ENCODE data around the gene TMEM108.

The TMEM108 gene

DNA sequence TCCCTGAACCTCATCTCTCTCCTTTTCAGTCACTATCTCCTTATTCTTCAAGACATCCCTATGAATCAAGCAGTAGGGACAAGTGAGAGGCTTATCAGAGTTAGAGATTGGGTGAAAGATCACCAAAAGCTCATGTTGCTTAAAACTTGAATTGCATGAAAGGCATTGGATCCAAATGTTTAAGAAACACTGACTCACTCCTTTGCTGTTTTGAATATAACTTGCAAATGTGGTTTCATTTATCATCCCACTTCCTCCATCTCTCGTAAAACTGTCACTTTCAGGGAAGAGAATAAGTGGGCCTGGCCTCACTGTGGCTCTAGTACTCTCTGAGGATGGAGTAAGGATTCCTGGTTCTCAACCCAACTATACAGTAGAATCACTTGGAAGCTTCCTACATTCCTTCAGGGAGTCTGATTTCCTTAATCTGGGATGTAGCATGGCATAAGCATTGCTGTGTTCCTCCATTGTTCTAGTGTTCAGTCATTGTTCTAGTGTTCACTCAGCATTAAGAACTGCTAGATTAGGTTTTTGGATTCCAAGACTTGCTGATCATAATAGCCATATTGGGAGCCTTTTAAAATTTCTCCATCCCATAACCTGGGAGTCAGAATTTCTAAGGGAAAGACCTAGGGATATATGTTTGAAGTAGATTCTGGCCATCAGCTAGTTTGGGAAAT, 171.8 kb downstream of the TMEM108 start:
- in situ Hi-C loops (cut with HindIII; ENCODE audit: low sequenced_read_pairs): no loop called here

DNA sequence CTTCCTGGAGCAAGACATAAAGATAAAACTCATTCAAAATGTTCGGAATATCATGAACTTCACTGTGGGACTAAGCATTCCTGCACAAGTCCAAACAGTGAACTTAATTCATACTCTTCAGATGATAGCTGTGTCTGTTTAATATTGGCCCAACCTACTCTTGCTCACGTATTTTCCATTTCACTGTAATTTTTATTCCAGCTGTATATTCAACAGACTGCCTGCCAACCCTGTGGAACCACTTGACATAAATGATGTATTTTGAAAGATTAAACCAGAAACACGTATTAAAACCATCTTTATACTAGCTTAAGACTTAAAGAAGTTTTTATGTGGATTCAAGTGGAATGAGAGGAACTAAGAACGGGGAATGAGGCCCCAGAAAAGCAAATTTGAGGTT, 172.5 kb downstream of the TMEM108 start:
- in situ Hi-C loops (cut with HindIII; ENCODE audit: low sequenced_read_pairs): no loop called here

DNA sequence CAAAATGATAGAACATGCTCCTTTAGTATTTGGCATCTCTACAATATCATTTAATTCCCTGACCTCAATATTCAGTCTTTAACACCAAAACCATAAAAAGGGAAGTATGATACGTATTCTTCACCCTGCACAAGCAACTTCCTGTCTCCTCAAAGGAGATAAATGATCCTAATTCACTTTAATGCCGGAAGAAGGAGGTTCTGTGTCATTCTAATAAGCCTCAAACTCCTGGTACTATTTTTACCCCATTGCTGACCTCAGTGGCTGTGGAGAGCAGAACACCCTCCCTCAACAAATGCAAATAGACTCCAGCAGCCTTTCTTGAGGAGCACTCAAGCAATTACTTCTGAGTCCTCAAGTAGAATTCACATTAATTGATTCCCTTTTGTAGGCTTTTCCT, 173.3 kb downstream of the TMEM108 start:
- in situ Hi-C loops (cut with HindIII; ENCODE audit: low sequenced_read_pairs): no loop called here

DNA sequence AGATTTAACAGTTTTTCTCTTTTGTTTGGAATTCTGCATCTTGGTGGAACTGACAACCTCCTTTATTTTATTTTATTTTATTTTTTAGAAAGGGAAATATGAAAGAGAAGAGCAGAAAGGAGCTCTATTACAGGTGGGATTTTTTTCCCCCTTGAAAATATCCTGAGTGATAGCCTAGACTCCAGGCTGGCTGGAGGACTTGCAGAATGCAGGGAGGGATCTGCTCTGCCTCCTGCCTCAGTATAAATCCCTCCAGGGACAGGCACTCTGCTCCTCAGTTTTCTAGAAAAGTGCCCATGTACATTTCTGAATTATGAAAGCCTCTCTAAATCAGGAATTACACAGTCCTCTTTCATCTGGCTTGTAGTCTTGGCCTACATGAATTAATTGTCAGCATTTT, 173.7 kb downstream of the TMEM108 start:
- in situ Hi-C loops (cut with HindIII; ENCODE audit: low sequenced_read_pairs): no loop called here

DNA sequence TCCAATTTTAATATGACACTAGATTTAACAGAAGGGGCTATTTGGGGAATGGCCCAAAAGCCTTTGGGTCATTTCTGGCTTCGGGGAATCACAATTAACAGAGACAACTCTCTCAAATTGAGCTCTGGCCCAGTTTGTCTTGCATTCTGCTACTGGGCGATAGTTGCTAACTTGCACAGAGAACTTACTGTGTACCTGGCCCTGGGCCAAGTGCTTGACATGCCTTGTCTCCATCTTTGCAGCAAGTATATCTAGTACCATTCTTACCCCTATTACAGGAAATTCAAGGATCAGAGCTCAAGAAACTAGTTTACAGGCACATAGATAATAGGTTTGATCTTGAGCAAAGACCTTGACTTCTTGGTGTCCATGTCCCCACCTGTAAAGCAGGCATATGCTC, 175.7 kb downstream of the TMEM108 start:
- in situ Hi-C loops (cut with HindIII; ENCODE audit: low sequenced_read_pairs): no loop called here

DNA sequence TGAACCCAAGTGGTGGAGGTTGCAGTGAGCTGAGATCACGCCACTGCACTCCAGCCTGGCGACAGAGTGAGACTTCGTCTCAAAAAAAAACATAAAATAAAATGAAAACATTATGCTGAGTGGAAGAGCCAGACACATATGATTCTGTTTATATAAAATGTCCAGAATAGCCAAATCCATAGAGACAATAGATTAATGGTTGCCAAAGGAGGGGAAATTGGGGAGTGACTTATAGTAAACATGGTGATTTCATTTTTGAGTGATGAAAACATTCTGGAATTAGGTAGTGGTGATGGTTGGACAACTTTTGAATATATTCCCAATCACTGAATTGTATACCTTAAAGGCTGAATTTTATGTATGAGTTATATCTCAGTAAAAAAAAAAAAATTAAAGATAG, 189.6 kb downstream of the TMEM108 start:
- in situ Hi-C loops (cut with HindIII; ENCODE audit: low sequenced_read_pairs): no loop called here

DNA sequence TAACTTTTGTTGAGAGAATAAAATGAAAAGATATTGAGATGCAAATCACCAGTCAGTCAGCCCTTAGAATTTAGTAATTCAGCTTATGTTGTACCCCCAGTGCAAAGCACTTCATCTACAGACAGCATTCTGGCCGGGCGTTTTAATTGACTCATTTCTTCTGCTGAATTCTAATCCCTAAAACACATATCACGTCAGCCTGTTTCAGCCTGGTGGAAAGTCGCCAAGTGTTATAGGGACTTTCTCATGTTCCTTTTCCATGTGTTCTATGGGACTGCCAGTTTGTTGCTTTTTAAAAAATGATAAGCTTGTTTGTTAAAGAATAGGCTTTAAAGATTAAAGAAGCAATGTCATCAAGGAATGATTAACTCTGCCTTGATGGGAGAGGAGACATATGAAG, 192.0 kb downstream of the TMEM108 start:
- in situ Hi-C loops (cut with HindIII; ENCODE audit: low sequenced_read_pairs): no loop called here

DNA sequence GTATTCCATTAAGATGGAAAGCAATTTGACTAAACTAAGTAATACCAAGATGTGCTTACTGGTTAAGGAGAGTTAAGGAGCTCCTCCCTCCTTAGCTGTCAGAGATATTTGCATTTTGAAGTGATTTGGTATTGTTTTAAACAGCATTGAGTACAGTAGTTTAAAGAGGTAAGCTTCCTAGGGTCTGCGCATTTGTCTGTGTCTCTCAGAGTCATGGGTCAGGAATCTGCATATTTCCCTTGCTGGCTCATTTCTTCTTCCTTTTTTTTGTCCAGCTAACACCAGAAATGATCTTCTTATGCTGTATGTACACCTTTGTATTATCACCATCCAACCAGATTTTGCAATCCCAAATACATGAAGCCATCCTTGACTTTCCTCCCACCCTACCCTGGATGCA, 198.7 kb downstream of the TMEM108 start:
- in situ Hi-C loops (cut with HindIII; ENCODE audit: low sequenced_read_pairs): no loop called here

DNA sequence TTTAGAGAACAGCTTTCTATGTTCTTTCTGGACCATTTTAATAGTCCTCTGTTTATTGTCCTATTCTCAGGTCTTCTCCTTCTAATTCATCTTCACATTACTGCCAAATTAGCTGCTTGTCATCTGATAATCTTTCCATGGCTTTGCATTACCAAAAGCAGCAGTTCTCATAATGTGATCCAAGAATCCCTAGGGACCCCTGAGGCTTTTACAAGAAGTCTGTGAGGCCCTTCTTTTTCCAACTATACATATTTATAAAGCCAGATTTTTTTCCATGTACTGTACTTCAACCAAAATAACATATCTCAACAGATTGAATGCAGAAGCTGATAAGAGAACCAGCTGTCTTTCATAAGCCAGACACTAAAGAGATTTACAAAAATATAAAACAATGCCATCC, 199.2 kb downstream of the TMEM108 start:
- in situ Hi-C loops (cut with HindIII; ENCODE audit: low sequenced_read_pairs): no loop called here

DNA sequence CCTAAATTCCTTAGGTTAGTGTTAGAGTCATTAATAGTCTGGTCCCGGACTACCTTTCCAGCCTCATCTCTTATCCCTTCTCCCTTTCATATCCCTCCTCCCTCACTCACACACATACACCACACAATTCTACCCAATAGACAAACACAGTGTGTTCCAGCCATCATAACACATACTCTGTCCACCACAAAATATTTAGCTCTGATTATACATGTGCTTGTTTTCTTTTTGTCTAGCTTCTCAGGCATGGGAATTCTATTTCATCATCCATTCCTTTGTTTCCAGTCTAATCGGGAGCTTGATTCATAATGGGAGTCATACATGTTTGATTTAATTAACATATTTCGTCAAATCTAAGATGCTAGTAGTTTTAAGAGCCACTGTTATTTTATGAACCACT, 199.8 kb downstream of the TMEM108 start:
- in situ Hi-C loops (cut with HindIII; ENCODE audit: low sequenced_read_pairs): no loop called here

DNA sequence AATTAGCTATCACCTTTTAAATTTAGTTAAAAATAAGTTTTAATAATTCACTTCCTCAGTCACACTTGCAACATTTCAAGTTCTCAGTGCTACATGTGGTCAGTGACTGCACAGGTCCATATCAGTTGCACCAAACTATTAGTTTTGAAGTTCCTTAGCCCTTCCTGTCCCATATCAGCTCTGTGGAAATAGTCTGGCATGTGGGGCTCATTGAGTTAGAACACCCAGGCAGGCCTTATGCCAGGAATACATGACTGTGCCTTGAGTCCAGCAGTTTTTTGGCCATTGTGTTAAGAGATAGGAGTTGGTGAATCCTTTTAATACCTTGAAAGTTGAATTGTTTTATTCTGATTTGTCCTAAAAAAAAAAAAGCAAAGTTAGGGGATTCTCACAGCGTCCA, 207.9 kb downstream of the TMEM108 start:
- in situ Hi-C loops (cut with HindIII; ENCODE audit: low sequenced_read_pairs): no loop called here

DNA sequence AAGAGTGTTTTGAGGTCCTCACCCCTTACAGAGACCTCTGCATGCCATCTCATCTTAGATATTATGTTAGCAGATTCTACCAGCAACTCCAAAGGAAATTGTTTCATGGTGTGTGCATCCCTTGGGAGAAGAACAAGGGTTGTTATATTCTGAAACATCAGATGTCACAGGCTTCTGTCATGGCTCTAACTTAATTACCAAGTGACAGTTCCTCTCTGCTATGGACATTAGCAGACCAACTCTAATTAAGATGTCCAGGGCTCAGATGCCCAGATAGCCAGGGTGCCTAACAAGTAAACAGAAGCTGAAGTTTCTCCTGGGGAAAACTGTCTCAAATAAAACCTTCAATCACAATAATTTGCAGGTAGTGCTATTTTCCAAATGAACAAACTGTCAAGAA, 208.6 kb downstream of the TMEM108 start:
- in situ Hi-C loops (cut with HindIII; ENCODE audit: low sequenced_read_pairs): no loop called here

DNA sequence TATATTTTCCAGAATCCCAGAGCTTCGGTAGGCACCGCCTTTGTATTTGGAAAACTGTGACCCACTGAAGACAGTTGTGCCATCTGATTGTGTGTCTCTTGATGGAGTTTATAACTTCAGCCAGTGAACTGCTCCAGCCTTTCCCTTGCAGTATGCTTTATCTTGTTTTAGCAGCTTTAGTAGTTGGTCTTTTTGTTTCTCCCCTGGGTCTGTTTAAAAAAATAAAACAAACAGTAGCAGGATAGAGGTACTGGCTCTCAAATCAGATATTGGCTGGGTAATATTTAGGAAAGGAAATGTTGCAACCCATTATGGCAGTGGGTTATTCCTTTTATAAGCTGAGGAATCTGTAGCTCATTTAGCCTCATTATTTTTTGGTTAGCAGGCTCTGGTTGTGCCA, 210.2 kb downstream of the TMEM108 start:
- in situ Hi-C loops (cut with HindIII; ENCODE audit: low sequenced_read_pairs): no loop called here

DNA sequence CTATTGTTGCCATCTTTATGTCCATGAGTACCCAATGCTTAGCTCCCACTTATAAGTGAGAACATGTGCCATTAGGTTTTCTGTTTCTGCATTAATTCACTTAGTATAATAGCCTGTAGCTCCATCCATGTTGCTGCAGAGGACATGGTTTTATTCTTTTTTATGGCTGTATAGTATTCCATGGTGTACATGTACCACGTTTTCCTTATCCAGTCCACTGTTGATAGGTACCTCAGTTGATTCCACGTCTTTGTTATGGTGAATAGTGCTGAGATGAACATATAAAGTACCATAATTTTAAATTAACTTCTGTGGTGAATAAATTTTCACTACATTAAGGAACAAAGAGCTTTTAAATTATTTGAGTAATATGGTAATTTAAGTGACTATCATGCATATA, 211.3 kb downstream of the TMEM108 start:
- in situ Hi-C loops (cut with HindIII; ENCODE audit: low sequenced_read_pairs): no loop called here

DNA sequence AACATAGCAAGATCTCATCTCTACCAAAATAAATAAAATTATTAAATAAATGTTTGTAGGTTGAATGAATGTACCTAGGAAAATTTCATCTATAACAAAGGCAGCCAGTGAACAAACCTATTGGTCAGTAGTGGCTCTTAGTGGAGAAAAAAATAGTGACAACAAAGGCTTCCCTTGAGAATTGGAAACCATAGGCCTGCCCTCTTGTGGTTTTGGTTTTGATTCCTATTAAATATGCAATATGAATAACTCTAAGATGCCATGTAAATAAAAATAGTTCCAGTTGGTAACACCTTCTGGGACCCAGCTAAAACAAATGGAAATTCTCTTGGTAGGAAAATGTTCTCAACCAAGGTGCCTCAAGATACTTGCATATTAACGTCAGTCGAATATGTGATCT, 216.0 kb downstream of the TMEM108 start:
- in situ Hi-C loops (cut with HindIII; ENCODE audit: low sequenced_read_pairs): no loop called here

DNA sequence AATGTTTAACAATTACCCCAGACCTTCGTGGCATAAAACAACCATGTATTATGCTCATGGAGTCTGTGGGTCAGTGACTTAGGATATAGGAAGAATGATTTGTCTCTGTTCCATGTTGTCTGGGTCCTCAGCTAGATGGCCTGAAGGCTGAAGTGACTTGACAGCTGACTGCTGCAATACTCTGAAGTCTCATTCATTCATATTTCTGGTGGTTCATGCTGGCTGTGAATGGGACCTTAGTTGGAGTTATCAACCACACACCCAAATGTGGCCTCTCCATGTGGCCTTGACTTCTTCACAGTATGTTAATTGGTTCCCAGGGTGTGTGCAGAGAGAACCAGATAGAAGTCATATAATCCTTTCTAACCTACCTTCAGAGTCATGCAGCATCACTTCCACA, 216.5 kb downstream of the TMEM108 start:
- in situ Hi-C loops (cut with HindIII; ENCODE audit: low sequenced_read_pairs): no loop called here

DNA sequence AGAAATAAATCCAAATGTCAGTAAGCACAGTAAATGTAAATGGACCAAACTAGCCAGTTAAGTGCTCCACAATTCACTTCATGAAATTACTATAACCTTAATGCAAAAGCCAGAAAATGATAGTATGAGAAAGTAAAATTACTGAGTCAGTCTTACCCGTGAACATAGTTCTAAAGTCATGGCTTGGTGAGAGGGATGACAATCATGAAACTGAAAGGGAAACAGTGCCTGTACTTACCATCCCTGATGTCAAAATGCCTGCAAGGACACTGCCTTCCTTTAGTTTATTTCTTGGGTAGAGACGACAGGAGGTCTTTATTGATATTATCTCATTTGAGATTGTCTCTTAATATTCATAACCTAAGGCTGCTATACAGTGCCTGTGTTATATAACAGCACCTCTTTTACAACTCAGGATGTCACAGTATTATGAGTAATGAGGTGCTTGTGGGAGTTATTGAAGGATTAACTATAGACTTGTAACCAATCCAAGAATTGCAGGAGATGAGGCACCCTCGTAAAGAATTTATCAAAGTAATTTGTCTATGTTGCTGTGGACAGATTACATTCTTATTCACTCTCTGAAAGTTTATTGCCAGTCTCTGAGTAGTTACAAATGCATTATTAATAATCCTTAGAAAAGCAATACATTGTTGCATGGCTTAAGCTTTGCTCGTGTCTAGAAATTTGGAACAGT, 218.7 kb downstream of the TMEM108 start:
- in situ Hi-C loops (cut with HindIII; ENCODE audit: low sequenced_read_pairs): no loop called here

DNA sequence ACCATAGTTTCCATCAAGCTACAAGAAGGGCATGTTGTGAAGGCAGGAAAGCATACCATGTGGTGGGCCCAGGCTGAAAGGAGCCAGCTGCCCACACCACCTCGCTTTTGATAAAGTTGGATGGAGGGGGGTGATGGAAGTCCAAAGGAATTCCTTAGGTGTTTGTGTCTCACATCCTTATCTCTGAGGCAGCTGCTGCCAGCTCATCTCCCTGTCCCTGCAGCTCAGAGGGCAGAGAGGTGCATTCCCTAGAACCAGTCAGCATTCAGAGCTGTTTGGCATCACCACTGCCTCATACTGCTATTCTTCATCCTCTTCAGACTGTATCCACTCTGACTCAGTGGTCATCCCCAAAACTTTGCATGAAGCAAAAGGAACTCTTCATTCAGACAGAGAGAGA, 220.2 kb downstream of the TMEM108 start:
- in situ Hi-C loops (cut with HindIII; ENCODE audit: low sequenced_read_pairs): no loop called here

DNA sequence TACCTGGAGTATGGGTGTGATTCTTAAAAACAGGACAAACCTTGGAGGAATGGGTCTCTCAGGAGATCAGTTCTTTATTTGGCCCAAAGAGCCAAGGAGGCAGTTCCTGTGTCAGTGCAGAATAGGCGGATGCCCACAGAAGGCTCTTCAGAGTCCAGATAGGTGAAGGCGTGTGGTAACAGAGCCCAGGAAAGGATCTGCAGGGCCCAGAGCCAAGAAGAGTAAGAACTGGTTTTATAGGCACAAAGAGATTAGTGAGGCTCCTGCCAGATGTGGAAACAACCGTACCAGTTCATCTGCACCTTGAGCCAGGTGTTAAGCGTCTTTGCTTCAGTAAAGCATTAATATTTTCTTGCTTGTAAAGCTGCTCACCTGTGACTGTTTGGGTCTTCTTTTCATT, 221.6 kb downstream of the TMEM108 start:
- in situ Hi-C loops (cut with HindIII; ENCODE audit: low sequenced_read_pairs): no loop called here

DNA sequence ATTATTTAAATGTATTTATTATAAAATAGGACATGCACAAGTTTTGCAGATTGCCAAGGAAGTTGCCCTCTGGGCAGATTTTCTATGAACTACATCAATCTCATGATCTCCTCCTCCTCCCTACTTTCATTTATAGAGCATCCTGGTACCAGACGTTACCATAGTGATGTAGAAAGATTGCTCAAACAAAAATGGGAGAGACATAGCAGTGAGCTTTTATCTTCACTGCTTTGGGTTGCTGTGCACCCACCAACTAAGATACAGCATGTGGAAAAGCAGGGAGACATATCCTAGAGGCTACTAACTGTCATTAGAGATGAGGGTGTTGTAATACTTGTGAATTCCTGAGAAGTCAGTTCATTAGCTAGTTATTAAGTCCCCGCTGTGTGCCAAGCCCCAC, 224.1 kb downstream of the TMEM108 start:
- in situ Hi-C loops (cut with HindIII; ENCODE audit: low sequenced_read_pairs): no loop called here

DNA sequence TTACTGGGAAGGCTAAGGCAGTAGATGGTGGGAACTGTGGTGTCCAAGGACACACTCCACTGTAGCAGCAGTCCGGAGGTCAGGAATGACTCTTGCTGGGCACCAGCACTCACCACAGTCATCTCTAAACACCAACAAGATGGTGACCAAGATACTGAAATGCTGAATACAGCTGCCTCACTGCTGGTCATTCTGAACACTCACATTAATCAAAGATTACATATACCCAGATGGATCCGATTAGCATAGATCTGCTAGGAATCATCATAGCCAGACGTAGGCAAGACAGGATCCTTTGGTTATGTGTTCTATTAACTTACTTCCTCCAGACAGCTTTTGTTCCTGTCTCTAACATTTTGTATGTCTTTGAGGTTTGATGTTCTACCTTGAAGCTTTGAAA, 226.7 kb downstream of the TMEM108 start:
- in situ Hi-C loops (cut with HindIII; ENCODE audit: low sequenced_read_pairs): no loop called here

DNA sequence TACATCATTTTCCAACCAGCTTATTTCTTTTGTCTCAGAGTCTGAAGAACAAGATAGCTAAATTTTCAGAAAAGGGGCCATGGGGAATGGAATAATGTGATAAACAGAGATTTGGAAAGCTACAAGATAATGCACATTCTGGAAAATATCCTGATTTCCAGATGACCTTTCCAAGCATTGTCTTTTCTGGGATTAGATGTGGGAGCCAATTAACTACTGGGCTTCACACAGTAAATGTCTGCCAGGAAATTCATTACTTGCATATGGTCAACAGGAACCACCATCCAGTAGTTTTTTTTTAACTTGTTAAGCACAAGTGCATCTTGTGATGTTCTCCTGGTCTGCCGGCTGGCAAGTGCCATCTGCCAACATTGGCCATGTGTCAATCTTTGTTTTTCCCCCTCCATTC, 230.5 kb downstream of the TMEM108 start:
- in situ Hi-C loops (cut with HindIII; ENCODE audit: low sequenced_read_pairs): no loop called here

DNA sequence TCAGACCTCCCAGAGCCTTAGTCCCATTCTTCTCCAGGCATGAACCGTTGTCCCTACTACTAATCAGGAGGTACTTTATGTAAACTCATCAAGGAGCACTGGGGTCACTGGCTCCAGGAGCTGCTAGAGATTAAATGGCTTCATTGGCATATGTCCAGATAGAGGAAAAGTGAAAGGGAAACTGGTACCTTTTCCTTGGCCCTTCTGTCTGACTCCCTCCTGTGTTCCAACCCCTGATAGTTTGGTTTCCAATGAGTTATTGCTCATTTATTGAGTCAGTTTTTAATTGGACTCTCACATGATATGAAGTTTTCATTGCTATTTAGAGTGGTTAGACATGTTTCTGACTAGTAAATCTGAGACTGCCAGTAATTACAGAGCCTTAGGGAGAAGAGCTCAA, 231.2 kb downstream of the TMEM108 start:
- in situ Hi-C loops (cut with HindIII; ENCODE audit: low sequenced_read_pairs): no loop called here

Measured in endothelial cell of hepatic sinusoid (primary cell).